GM19455 (cell line): Measurements from ENCODE around the gene ATN1.

Experiments used
- ATAC-seq: cut with Tn5 transposase; IDR thresholded peaks from one replicate; pipeline ENCODE4 v1.9.1; 2021; ENCODE audit not compliant: unreplicated experiment

ATN1 gene

GRCh38 chr12:6925239-6925539 lies 2.6 kb upstream of the ATN1 start:
- no peak for ATAC-seq

GRCh38 chr12:6925540-6926279 lies 2.0 kb upstream of the ATN1 start:
- ATAC-seq: no peak

GRCh38 chr12:6928022-6928702 lies 403 bp downstream of the ATN1 start:
- no peak for ATAC-seq

GRCh38 chr12:6928703-6929407 lies 1.1 kb downstream of the ATN1 start:
- no peak for ATAC-seq

GRCh38 chr12:6929466-6930452 lies 2.0 kb downstream of the ATN1 start:
- no peak for ATAC-seq

GRCh38 chr12:6932766-6933165 lies 5.0 kb downstream of the ATN1 start:
- ATAC-seq: no peak

GRCh38 chr12:6934110-6934509 lies 6.4 kb downstream of the ATN1 start:
- no peak for ATAC-seq

- ATAC-seq: no peak
Measured at GRCh38 chr12:6935371-6936193, 7.8 kb downstream of the ATN1 start.

GRCh38 chr12:6936194-6936635 lies 8.5 kb downstream of the ATN1 start:
- no peak for ATAC-seq

- peak; percentile 4 for ATAC-seq
Measured at GRCh38 chr12:6936636-6937480, 9.1 kb downstream of the ATN1 start.

- ATAC-seq: peak; percentile 85
Measured at GRCh38 chr12:6937481-6938352, 10.0 kb downstream of the ATN1 start.

GRCh38 chr12:6938353-6939190 lies 10.8 kb downstream of the ATN1 start:
- no peak for ATAC-seq

GRCh38 chr12:6939191-6939540 lies 11.4 kb downstream of the ATN1 start:
- ATAC-seq: no peak

- ATAC-seq: no peak
Measured at GRCh38 chr12:6941267-6941666, 13.5 kb downstream of the ATN1 start.

GRCh38 chr12:6941782-6942181 lies 14.0 kb downstream of the ATN1 start:
- no peak for ATAC-seq

GRCh38 chr12:6942331-6942665 lies 14.5 kb downstream of the ATN1 start:
- no peak for ATAC-seq

- peak; percentile 21 for ATAC-seq
Measured at GRCh38 chr12:6943389-6943721, 15.6 kb downstream of the ATN1 start.
